IPS DF 4.7 (cell line): ENCODE measurements around the gene BEGAIN.

Source experiments
- DNase-seq: peaks from one replicate; pipeline ENCODE4 v3.0.0-alpha.2; 2013; ENCODE audit warnings: low spot score; ENCODE audit errors: extremely low read depth

The BEGAIN gene

GRCh38 chr14:100552524-100553125, 34.6 kb downstream of the BEGAIN start:
- no peak for DNase-seq

GRCh38 chr14:100551056-100551455, 36.2 kb downstream of the BEGAIN start:
- DNase-seq, result no peak

GRCh38 chr14:100549834-100550625, 37.2 kb downstream of the BEGAIN start:
- no peak for DNase-seq

GRCh38 chr14:100548939-100549338, 38.3 kb downstream of the BEGAIN start:
- no peak for DNase-seq

GRCh38 chr14:100548295-100548655, 38.9 kb downstream of the BEGAIN start:
- no peak for DNase-seq

GRCh38 chr14:100547633-100548294, 39.5 kb downstream of the BEGAIN start:
- DNase-seq, result no peak

GRCh38 chr14:100546051-100546443, 41.2 kb downstream of the BEGAIN start:
- DNase-seq, result no peak

- no peak for DNase-seq
These were observed 41.9 kb downstream of the BEGAIN start for GRCh38 chr14:100545359-100545758.

- DNase-seq, result no peak
These were observed 42.6 kb downstream of the BEGAIN start for GRCh38 chr14:100544506-100545141.

GRCh38 chr14:100543471-100544455, 43.5 kb downstream of the BEGAIN start:
- DNase-seq, result no peak

- no peak for DNase-seq
These were observed 44.5 kb downstream of the BEGAIN start for GRCh38 chr14:100542619-100543205.

- DNase-seq, result no peak
These were observed 45.3 kb downstream of the BEGAIN start for GRCh38 chr14:100541621-100542560.

- no peak for DNase-seq
These were observed 46.1 kb downstream of the BEGAIN start for GRCh38 chr14:100540926-100541620.

GRCh38 chr14:100540141-100540925, 46.9 kb downstream of the BEGAIN start:
- no peak for DNase-seq

- no peak for DNase-seq
These were observed 47.5 kb downstream of the BEGAIN start for GRCh38 chr14:100539766-100540140.

- DNase-seq, result no peak
These were observed 48.1 kb downstream of the BEGAIN start for GRCh38 chr14:100539003-100539660.

- no peak for DNase-seq
These were observed 48.7 kb downstream of the BEGAIN start for GRCh38 chr14:100538351-100539002.
